B cell (primary cell): ENCODE results near the gene HSH2D. TPM values are rescaled to one million over a fixed set of nuclear protein-coding genes. Genes with fewer than 3 reads are reported as not detected.

Experiments used
- ATAC-seq: fragments of 200-7000 bp; cut with Tn5 transposase; one replicate; pipeline ENCODE4 v1.10.0; 2021; ENCODE audit warnings: low read depth, mild to moderate bottlenecking, moderate number of reproducible peaks, moderate library complexity
- CTCF ChIA-PET: fragments of 350-600 bp; sonication (Branson Sonifier 250); formaldehyde crosslinking; loops from one replicate; lab custom pipeline; 2021; ENCODE audit warnings: antibody characterized with exemption, inconsistent platforms; lab: Charles Lee
- POLR2A ChIA-PET: fragments of 350-600 bp; sonication (Branson Sonifier 250); formaldehyde crosslinking; loops from one replicate; lab custom pipeline; 2021; ENCODE audit warnings: antibody characterized with exemption; lab: Charles Lee
- DNase-seq: peaks from one replicate; pipeline ENCODE4 v3.0.0; 2013
- H2AFZ ChIP-seq: 2 replicates; pipeline ENCODE4 v1.6.1; 2012; ENCODE audit warnings: mild to moderate bottlenecking, low read depth, low read length; ENCODE audit not compliant: insufficient read depth, poor library complexity, severe bottlenecking
- H3K27ac ChIP-seq, 2 donors: 1 replicate in 1 of 2; 2 replicates in 1 of 2; pipeline ENCODE4 v1.5.1; 2012 to 2013; ENCODE audit warnings: low read length in 2 of 2, mild to moderate bottlenecking in 2 of 2, moderate library complexity in 1 of 2
- H3K27me3 ChIP-seq, 4 experiments: fragments of 200-600 bp in 1 of 4; sonication (generic) in 1 of 4; replicated peaks in 1 of 4; 1 replicate in 2 of 4; 2 replicates in 2 of 4; pipeline versions ENCODE4 v1.6.1 to v1.7.0; 2013 to 2016; ENCODE audit warnings: low read length in 3 of 4, mild to moderate bottlenecking in 2 of 4, mixed read lengths in 1 of 4, moderate library complexity in 1 of 4; ENCODE audit not compliant: insufficient read depth in 4 of 4, control insufficient read depth in 3 of 4; ENCODE audit errors: control extremely low read depth in 1 of 4
- H3K36me3 ChIP-seq, 2 experiments: replicated peaks in 1 of 2; 1 replicate in 1 of 2; 2 replicates in 1 of 2; pipeline versions ENCODE4 v1.6.1 to v1.7.1; 2013; ENCODE audit warnings: low read length in 1 of 2; ENCODE audit not compliant: insufficient read depth in 2 of 2, control insufficient read depth in 1 of 2; ENCODE audit errors: control extremely low read depth in 1 of 2, extremely low read depth in 1 of 2
- H3K4me1 ChIP-seq, 2 donors: fragments of 200-600 bp in 1 of 2; sonication (generic) in 1 of 2; 1 replicate in 1 of 2; 2 replicates in 1 of 2; pipeline versions ENCODE4 v1.5.1 to v1.6.1; 2013 to 2017; ENCODE audit warnings: low read length in 2 of 2; ENCODE audit not compliant: control insufficient read depth in 2 of 2, insufficient read depth in 2 of 2
- H3K4me2 ChIP-seq: replicated peaks from 2 replicates; pipeline ENCODE3; 2012; ENCODE audit warnings: mild to moderate bottlenecking, low read depth, low read length; ENCODE audit not compliant: poor library complexity, severe bottlenecking
- H3K4me3 ChIP-seq, 5 experiments: fragments of 200-600 bp in 1 of 5; sonication (generic) in 1 of 5; 1 replicate in 3 of 5; 2 replicates in 2 of 5; pipeline versions ENCODE4 v1.5.1 to v1.7.0; 2011 to 2016; ENCODE audit warnings: low read length in 4 of 5, mild to moderate bottlenecking in 4 of 5, low read depth in 2 of 5, control low read depth in 1 of 5, moderate library complexity in 1 of 5; ENCODE audit not compliant: insufficient read depth in 1 of 5; ENCODE audit errors: control extremely low read depth in 1 of 5, extremely low read depth in 1 of 5
- H3K79me2 ChIP-seq: fragments of 200-600 bp; sonication (generic); one replicate; pipeline ENCODE4 v1.6.0; 2016; ENCODE audit warnings: low read length; ENCODE audit not compliant: control insufficient read depth, insufficient read depth
- H3K9ac ChIP-seq: fragments of 200-600 bp; sonication (generic); 2 replicates; pipeline ENCODE4 v1.6.1; 2017; ENCODE audit warnings: mild to moderate bottlenecking, low read length, moderate library complexity
- H3K9me3 ChIP-seq, 3 donors: one replicate each; pipeline versions ENCODE4 v1.6.1 to v1.7.1; 2013; ENCODE audit warnings: low read length in 2 of 3; ENCODE audit not compliant: control insufficient read depth in 2 of 3, insufficient read depth in 1 of 3; ENCODE audit errors: control extremely low read depth in 1 of 3
- H4K20me1 ChIP-seq: 2 replicates; pipeline ENCODE4 v1.6.0; 2012; ENCODE audit warnings: mild to moderate bottlenecking, low read length; ENCODE audit not compliant: insufficient read depth, control insufficient read depth, poor library complexity, severe bottlenecking
- H3K27ac Mint-ChIP-seq: one replicate; pipeline ENCODE4 v1.8.0; 2021; ENCODE audit warnings: mixed read lengths
- H3K27me3 Mint-ChIP-seq: one replicate; pipeline ENCODE4 v1.8.0; 2021; ENCODE audit warnings: mixed read lengths
- H3K4me1 Mint-ChIP-seq: one replicate; pipeline ENCODE4 v1.8.0; 2021; ENCODE audit warnings: mixed read lengths
- H3K4me3 Mint-ChIP-seq: one replicate; pipeline ENCODE4 v1.8.0; 2021; ENCODE audit warnings: mixed read lengths
- H3K9me3 Mint-ChIP-seq: one replicate; pipeline ENCODE4 v1.8.0; 2022; ENCODE audit warnings: mixed read lengths; ENCODE audit not compliant: insufficient read depth
- EZH2 ChIP-seq: IDR thresholded peaks from 2 replicates; pipeline ENCODE4 v1.6.1; 2012; ENCODE audit warnings: borderline replicate concordance, low read depth, mild to moderate bottlenecking, moderate library complexity, low read length; ENCODE audit not compliant: insufficient read depth, poor library complexity, severe bottlenecking
- WGBS: methylation state at CpG from one replicate; pipeline ENCODE4 v1.1.5; 2013; ENCODE audit warnings: missing lambda C conversion rate; ENCODE audit not compliant: insufficient coverage; 5-methylcytosine and 5-hydroxymethylcytosine counted together
- intact Hi-C: fragments of 100-400 bp; cut with micrococcal nuclease; formaldehyde crosslinking; loops from one replicate; pipeline ENCODE4 v1.10.0; 2022
- polyA plus RNA-seq: library from polyadenylated mRNA; depleted of rRNA; stranded (reverse); fragments of >200 nt; gene quantifications from 2 replicates; pipeline ENCODE4 v1.2.3, GENCODE V29; 2012
- total RNA-seq, 2 donors: library from RNA; stranded (reverse); fragments of 120-200 nt in 1 of 2; gene quantifications; 1 replicate in 1 of 2; 2 replicates in 1 of 2; pipeline versions ENCODE4 v1.2.3 to v1.2.4, GENCODE V29; 2013 to 2022
- TF ChIP-seq, protein P1 (sequence below): fragments of 200-600 bp; IDR thresholded peaks from one replicate; pipeline ENCODE4 v1.8.0; 2022; ENCODE audit warnings: antibody characterized with exemption, mild to moderate bottlenecking

HSH2D gene
- total and polyA plus RNA-seq, 2 donors (not counting 1 experiment from before 2014, with no cell fraction given): 259 to 299 TPM

- POLR2A ChIA-PET: no interaction called here
- no peak overlapping the region for H3K27ac Mint-ChIP-seq
- no peaks in the 10 kb centered on the region for H3K9me3 Mint-ChIP-seq
- DNase-seq (no peak), ATAC-seq (no peak)
- H3K36me3 ChIP-seq: peaks cover 0 to 81% of the 10 kb centered on the region in 2 experiments
- peaks cover 26% of the 10 kb centered on the region for H3K4me1 Mint-ChIP-seq
- 95% methylated on average over 11 of the region's 11 CpGs for WGBS
- peaks cover 0 to 18% of the 10 kb centered on the region in 2 donors for H3K4me1 ChIP-seq
- peaks cover 39% of the 10 kb centered on the region for H4K20me1 ChIP-seq
- no peaks in the 10 kb centered on the region for H3K9me3 ChIP-seq
- H3K27me3 ChIP-seq: no peaks in the 10 kb centered on the region
- H3K9ac ChIP-seq: no peak overlapping the region
- CTCF ChIA-PET: interaction anchor here (1.1 kb wide), 1 partner anchor 42 kb away, joined by 3 read pairs; no protein-coding TSS in a partner anchor
- no peak overlapping the region for H3K4me3 ChIP-seq
- TF ChIP-seq, protein P1, sequence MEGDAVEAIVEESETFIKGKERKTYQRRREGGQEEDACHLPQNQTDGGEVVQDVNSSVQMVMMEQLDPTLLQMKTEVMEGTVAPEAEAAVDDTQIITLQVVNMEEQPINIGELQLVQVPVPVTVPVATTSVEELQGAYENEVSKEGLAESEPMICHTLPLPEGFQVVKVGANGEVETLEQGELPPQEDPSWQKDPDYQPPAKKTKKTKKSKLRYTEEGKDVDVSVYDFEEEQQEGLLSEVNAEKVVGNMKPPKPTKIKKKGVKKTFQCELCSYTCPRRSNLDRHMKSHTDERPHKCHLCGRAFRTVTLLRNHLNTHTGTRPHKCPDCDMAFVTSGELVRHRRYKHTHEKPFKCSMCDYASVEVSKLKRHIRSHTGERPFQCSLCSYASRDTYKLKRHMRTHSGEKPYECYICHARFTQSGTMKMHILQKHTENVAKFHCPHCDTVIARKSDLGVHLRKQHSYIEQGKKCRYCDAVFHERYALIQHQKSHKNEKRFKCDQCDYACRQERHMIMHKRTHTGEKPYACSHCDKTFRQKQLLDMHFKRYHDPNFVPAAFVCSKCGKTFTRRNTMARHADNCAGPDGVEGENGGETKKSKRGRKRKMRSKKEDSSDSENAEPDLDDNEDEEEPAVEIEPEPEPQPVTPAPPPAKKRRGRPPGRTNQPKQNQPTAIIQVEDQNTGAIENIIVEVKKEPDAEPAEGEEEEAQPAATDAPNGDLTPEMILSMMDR: no peak
- no peak for TF ChIP-seq EZH2
- intact Hi-C loops: no loop called here
- no peak overlapping the region for H2AFZ ChIP-seq
- H3K4me3 Mint-ChIP-seq: no peak overlapping the region
- H3K79me2 ChIP-seq: peaks cover 58% of the 10 kb centered on the region
- no peak overlapping the region for H3K27ac ChIP-seq
- no peak overlapping the region for H3K4me2 ChIP-seq
- H3K27me3 Mint-ChIP-seq: no peaks in the 10 kb centered on the region
These were observed 61.9 kb downstream of the HSH2D start for GRCh38 chr19:16205205-16206045.

DNA sequence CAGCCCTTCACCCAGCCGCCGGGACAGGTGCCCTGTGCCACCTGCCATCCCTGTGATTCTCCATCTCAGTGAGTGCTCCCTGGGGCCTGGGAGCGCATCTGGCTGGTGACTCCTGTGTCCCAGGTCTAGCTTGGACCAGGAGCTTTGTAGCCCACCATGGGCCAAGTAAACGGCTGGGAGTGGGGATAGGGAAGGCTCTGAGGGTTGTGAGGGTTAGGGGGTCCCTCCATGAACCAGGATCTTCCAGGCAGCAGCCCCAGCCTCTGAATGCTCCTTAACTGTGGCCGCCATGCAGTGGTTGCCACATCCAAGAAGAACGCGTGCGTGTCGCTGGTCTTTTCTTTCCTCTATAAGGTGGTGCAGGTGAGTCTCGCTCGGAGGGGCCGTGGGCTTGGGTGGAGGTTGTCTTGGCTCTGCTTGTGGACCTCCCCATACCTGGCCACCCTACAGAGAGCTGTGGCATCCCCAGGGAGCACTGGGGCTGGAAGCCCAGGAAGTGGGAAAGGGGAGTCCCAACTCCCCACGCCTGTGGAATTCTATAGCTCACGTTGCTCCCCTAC is 62.6 kb downstream of the HSH2D start:
- H3K27me3 Mint-ChIP-seq: no peaks in the 10 kb centered on the region
- Histone ChIP-seq H3K79me2 (peaks cover 58% of the 10 kb centered on the region), H3K36me3 (peaks cover 0 to 82% of the 10 kb centered on the region in 2 experiments), H2AFZ (no peak overlapping the region), H4K20me1 (peaks cover 33% of the 10 kb centered on the region), H3K9me3 (no peaks in the 10 kb centered on the region), H3K27ac (no peak overlapping the region), H3K4me3 (no peak overlapping the region), H3K27me3 (no peaks in the 10 kb centered on the region), H3K9ac (no peak overlapping the region), H3K4me2 (no peak overlapping the region), H3K4me1 (peaks cover 0 to 18% of the 10 kb centered on the region in 2 donors)
- H3K4me1 Mint-ChIP-seq: peaks cover 20% of the 10 kb centered on the region
- intact Hi-C loops: no loop called here
- 100% methylated on average over 5 of the region's 14 CpGs for WGBS
- CTCF ChIA-PET: no interaction called here
- no peak overlapping the region for H3K27ac Mint-ChIP-seq
- TF ChIP-seq, protein P1: no peak
- TF ChIP-seq EZH2: no peak
- POLR2A ChIA-PET: no interaction called here
- ATAC-seq (no peak), DNase-seq (no peak)
- H3K4me3 Mint-ChIP-seq: no peak overlapping the region
- no peaks in the 10 kb centered on the region for H3K9me3 Mint-ChIP-seq
